GM19452 (cell line): ENCODE measurements around the gene ZNF750.
"Not testable (repeated sequence)": the region's sequence is repeated elsewhere in the genome, so short reads cannot be mapped to it uniquely, and the experiment has no call there.

Experiments
- ATAC-seq: cut with Tn5 transposase; IDR thresholded peaks from one replicate; pipeline ENCODE4 v1.9.1; 2021; ENCODE audit not compliant: unreplicated experiment

ZNF750 gene

DNA sequence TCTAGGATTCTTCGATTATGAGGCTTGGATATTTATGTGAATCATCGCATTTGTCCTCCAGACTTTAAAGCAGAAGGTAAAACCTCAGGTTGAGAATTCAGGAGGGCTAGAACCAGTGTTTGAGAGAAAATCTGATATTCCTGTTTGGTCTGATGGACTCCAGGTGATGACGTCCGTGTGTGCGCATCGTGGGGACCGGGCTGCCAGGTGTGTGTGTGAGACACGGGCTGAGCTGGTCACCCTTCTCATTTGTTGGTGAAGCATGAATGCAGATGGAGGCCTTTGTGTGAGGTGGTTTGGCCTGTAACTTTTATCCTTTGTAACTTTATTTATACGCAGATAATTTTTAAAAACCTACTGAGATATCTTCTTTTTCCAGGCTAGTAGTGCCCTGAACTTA, 42.8 kb downstream of the ZNF750 start:
- ATAC-seq, result no peak

DNA sequence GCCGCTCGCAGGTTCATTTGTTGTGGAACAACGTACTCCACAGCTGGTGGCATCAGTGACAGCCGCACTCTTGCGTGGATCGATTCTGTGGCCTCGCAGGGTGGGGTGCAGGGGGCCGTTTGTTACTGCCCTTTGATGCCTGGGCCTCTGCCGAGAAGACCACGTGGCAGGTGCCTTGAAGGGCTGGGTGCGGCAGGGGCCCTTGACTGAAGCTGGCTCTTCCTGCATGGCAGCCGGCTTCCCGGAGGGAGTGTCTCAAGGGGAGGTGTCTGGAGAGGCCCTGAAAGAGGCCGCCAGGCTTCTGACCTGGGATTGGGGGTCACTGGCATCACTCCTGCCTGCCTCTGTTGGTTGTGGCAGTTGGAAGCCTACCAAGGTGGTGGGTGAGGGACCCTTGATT, 44.2 kb downstream of the ZNF750 start:
- ATAC-seq, result no peak

DNA sequence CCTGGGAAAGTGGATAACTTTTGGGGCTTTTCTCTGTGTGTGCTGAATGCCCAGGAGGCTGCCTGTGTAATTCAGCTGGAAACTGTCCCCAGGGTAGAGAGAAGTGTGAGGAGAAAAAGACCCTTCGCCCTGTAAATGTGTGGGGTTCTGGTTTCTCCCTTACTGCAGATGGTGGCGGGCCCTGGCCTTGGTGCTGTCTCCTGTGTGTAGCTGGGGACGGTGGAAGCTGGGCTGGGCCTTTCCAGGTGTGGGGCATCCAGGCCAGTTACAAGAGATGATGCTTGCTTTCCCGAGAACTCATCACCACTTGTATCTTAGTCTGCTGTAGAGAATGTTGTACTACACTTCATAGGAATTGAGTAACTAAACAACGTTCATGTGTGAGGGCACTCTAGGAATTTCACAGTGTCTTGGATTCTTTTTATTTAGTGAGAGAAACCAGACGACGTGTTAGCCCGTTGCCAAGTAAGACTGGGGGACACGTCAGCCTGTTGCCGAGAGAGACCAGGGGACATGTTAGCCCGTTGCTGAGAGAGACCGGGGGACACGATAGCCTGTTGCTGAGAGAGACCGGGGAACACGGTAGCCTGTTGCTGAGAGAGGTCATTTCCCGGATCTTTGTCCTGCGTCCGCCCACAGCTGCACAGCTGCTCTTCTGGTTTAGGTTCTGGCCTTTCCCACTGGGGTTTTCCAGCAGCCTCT, 44.9 kb downstream of the ZNF750 start:
- no peak for ATAC-seq

DNA sequence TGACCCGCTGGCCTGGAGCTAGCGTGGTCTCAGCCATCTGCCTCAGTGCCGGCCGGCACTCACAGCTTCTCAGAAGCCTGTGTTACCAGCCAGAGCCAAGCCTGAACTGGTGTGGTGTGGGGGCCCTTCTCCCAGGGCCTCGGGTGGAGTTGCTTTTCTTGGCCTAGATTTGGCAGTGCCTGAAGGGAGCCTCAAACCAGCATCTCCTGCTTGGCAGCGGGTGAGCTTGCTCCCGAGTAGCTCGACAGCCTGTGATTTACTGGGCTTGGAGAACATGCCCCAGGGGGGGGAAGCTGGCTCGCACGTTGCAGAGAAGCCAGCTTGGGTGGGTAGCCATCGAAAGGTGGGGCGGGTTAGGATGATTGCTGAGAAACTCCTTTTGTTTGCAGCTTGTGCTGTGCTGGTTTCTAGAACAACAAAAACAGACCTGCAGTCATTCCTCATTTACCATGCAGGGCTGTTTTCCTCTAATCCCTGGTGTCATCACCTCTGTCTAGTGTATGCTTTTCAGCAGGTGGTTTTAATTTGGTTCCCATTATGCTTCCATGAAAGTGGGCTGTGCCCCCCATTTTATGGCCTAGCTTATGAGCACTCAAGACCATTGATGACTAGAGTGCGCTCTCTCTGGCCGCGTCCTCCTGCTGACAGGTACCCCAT, 45.7 kb downstream of the ZNF750 start:
- no peak for ATAC-seq

DNA sequence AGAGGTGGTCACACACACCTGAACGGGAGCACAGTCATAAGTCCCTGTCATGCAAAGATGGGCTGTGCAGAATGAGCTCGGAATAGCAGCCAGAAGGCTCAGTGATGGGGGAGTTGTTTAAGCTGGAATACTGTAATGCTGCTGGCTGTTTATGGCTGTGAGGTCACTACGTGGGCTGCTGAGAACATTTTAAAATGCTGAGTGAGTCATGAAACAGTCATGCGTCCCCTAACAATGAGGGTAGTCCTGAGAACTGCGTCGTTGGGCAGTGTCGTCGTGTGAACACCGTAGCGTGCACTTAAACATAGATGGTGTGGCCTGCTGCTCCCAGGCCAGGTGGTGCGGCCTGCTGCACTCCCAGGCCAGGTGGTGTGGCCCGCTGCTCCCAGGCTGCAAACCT, 48.3 kb downstream of the ZNF750 start:
- ATAC-seq, result no peak

DNA sequence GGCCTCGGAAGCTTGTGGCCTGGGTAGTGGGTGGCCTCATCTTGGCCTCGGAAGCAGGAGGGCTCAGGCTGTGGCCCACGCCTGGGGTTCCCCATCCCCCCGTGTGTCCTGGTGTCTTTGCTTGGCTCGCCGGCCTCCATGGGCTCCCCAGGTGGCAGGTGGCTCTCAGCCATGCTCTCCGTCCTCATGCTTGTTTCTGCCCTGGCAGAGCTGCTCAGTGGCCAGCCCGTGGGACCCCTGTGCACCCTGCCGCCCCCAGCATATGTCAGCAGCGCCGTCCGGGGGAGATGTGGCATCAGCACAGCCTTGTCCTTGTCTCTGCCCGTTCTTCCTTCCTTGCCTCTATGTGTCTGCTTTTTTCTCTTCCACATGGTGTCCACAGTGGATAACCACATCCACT, 49.4 kb downstream of the ZNF750 start:
- ATAC-seq, result no peak

DNA sequence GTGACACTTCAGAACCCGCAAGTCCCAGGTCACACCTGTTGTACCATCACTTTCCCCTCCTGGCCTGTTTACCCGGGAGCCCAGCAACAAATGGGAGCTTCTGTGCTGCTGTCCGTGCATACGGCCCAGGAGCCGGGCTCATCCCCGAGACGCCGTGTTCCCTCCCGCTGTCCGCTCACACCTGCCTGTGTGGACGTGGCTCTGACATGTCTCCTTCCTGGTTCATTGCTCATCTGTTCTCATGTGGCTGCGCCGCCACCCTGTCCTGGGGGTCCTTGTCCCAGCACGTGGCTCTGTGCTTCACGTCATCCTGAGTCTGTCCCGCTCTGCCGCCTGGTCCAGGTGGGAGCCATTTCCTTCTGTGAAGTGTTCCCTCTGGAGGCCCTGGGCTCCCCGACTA, 50.0 kb downstream of the ZNF750 start:
- ATAC-seq, result no peak

DNA sequence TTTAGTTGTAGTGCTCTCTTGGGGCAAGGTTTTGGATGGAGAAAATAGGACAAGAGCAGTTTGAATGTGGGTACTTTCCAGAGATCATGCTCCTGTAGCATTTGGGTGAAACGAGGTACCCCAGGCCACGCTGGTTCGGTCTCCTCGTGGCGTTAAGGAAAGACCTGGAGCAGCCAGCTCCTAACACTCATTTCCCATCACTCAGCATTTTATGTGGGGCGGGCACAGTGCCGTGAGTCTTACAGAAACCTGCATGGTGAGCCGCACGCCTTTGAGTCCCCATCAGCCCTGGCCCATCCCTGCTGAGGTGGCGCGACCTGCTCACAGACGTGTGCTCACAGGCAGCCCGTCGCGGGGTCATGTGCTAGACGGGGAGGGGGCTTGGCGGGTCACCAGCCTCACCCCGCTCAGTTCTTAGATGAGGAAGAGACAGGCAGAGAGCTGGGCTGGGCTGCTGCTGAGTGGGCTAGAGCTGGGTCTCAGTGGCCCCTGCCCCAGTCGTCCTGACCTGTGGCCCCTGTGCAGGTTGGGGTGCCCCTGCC, 50.7 kb downstream of the ZNF750 start:
- no peak for ATAC-seq

DNA sequence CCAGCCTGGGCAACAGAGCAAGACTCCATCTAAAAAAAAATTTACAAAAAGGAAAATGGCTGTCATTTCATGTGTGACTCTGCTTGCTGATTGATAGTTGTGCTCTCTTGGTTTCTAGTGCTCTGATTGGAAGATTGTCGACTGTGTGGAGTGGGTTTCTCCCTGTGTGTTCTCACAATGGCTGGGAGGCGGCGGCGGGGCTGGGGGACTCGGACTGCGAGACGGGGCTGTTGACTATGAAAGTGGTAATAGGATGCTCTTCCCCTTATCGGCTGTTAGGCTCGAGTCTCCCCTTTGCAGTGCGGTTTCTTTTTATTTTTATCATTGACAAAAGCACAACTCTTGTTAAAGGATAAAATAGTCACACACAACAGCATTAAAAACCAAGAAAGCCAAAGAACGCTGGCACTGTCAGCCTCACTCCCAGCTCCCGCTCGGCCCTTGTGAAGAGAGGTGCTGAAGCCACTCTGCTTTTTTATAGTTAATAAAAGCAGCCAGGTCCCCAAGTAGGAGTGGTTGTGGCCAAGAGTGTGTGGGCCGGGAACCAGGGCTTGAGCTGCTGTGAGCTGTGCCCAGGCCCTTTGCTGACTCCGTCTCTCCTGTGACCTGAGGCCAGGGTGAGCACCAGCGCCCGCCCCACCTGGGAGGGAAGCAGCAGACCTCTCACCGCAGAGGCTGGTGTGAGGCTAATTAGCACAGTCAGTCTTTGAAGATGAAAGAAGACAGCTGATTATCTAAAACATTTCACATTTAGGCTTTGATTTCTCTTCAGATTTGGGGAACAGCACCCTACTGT, 51.4 kb downstream of the ZNF750 start:
- ATAC-seq, result no peak

DNA sequence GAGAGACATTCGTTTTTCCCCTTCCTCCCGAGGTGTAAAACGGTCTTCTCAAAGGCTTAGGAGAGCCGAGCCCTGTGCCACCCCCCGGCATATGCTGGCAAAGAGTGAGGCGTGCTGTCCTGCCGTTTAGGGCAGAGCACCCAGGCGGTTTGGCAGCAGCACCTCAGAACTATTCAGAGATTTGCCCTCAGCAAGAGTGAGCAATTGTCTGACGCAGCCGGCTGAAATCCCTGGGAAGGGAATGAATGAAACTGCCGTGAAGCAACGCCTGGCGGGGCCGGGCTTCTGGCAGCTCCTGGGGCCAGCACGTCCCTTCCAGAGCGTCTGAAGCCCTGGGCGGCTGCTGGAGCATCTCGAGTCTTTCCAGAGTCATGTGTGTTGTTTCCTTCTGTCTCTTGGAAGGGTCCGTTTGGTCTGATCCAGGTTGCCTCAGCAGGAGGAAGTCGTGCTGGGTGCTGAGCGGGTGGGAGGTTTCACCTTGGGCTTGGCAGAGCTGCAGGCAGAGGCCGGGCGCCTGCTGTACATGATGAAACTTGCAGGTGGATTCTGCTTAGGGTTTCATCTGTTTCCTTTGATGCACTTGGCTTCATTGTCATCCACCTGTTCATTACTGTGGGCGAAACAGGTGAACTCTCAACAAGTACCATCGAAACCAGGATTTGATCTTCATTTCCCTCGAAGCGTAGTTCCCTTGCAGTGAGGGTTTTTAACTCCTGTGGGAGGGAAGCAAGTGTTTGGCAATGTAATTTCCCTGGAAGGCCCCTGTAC, 52.6 kb downstream of the ZNF750 start:
- no peak for ATAC-seq

DNA sequence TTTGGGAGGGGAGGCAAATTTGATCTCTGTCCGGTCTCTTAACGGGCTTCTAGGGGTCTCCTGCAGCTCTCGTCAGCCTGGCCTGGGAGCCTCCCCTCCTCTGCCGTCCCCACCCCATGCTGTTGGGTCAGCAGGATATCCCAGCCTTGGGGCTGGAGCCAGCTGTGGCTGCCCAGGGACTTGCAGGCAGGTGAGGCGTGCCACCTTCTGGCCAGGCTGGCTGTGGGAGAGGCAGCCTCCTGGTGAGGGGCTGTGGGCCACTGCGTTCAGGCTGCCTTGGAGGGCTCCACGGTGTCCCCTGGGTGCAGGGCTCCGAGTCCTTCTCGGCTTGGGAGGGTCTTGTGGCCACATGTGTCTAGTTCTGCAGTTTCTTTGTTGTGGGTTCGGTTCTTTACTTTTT, 53.4 kb downstream of the ZNF750 start:
- ATAC-seq, result no peak

DNA sequence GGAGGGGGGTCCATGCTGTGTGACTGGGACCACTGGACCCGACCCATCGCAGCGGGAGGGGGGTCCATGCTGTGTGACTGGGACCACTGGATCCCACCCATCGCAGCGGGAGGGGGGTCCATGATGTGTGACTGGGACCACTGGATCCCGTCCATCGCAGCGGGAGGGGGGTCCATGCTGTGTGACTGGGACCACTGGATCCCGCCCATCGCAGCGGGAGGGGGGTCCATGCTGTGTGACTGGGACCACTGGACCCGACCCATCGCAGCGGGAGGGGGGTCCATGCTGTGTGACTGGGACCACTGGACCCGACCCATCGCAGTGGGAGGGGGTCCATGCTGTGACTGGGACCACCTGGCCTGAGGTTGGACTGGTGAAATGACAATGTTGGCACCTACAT, 54.2 kb downstream of the ZNF750 start:
- not testable (repeated sequence) for ATAC-seq

DNA sequence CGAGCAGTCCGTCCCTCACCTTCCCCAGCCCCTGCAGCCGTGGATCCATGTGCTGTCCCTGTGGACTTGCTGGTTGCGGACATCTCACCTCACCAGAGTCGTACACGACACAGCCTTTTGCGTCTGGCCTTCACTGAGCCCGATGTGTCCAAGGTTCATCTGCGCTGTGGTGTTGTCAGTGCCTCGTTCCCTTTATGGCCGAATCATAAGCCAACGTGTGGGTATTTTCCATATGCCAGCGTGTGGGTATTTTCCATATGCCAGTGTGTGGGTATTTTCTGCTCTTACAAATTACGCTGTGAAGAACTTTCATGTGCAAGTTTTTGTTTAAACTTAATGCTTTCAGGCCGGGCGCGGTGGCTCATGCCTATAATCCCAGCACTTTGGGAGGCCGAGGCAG, 56.3 kb downstream of the ZNF750 start:
- no peak for ATAC-seq

DNA sequence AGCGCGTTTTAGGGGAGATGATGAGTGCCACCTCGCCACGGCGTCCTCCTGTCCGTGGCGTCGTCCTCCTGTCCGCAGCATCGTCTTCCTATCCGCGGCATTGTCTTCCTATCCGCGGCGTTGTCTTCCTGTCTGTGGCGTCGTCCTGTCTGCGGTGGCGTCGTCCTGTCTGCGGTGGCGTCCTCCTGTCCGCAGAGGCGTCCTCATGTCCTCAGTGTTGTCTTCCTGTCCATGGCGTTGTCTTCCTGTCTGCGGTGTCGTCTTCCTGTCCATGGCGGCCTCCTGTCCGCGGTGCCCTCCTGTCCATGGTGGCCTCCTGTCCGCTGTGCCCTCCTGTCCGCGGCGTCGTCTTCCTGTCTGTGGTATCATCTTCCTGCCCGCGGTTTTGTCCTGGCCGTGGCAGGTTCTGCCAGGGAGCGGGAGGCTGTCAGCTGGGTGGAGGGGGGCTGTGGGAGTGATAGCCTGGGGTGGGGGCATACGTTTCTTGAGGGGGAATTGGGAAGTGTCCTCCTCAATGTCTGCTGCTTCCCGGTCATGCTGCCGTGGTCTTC, 57.1 kb downstream of the ZNF750 start:
- ATAC-seq, result no peak

DNA sequence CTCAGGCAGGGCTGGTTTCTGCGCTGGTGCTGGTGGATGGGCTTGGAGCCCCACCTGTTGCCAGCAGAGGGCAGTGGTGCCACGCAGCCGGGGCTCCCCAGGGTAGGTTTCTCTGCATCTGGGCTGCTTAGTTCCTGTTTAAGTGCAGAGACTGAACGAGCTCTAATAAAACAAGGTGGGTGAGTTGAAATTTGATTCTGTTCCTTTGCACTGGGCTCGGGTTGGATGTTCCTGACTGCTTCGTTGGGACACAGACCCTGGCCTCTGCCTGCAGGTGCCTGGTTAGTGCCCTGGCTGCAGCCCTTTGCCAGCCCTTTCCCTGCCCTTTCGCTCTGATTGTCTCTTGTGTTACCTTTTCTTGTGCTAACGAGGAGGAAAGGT, 57.9 kb downstream of the ZNF750 start:
- no peak for ATAC-seq

DNA sequence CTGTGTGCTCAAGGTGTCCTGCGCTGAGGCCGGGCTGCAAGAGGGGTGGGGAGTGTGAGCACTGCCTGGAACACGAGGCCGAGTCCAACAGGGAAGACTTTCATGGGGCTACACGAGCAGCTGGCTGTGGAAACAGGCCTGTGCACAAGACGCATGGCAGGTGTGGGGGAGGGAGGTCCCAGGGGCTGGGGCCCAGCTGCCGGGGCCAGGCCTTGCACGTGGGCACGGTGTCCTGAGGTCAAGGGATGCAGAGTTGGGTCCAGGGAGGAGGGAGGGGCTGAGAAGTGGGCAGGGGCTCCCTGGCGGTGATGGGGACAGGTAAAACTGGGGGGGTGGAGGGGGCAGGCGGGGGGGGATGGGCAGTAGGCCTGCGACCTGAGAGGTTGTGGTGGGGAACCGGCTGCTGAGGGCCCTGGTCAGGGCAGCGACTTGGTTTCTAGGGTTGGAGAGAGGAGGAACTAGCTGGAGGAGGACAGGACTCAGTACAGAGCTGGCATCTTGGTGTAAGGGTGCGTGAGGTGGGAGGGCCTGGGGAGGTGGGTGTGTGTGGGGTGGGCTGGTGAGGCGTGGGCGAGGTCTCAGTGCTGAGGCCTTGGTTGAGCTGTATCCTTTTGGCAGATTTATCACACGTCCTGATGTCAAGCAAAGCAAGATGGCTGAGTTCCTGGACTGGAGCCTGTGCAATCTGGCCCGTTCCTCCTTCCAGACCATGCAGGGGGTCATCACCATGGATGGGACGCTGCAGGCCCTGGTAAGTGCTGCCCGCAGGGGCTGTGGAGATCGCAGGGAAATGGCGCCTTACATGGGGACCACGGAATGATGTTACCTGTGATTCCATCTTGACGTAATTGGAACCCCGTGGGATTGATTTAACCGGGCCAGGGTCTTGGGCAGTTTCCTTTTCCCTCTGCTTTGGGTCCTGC, 58.6 kb downstream of the ZNF750 start:
- ATAC-seq, result no peak

DNA sequence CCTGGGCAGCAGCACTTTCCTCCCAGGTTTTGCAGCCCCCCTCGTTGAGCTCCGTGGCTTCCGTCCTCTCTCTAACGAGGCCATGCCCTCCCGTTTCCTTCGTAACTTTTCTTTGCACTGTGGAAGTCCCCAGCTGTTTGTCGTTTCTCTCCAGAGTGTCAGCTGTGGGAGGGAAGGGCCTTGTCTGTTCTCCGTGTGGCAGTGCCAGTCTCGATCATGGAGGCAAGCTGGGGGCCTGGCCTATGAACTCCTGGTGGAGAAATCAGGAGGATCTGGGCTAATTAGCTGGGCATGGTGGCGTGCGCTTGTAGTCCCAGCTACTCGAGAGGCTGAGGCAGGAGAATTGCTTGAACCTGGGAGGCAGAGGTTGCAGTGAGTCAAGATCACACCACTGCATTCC, 59.6 kb downstream of the ZNF750 start:
- no peak for ATAC-seq

DNA sequence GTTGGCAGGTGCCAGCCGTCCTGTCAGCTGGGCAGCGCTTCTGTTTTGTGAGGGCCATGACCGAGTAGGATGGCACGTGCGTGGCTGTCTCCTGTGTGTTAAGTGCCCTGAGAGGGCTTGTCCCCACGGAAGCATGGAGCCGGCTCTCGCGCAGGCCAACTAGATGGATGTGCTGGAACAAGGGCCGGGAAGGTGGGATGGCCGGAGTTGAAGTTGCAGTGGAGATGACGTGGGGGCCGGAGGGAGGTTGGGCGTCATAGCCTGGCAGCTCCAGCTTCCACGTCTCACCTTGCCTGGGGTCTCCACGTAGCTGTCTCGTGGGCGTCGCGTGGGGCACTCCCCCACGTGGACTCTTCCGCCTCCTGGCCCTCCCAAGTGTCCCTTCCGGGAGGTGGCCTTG, 60.3 kb downstream of the ZNF750 start:
- no peak for ATAC-seq
